HG02571 (cell line): ENCODE measurements around the gene SEPHS2.
"Not testable (repeated sequence)": the region's sequence is repeated elsewhere in the genome, so short reads cannot be mapped to it uniquely, and the experiment has no call there.

Experiments
- ATAC-seq: cut with Tn5 transposase; IDR thresholded peaks from one replicate; pipeline ENCODE4 v1.9.1; 2021; ENCODE audit warnings: mild to moderate bottlenecking, moderate library complexity; ENCODE audit not compliant: unreplicated experiment

The SEPHS2 gene

DNA sequence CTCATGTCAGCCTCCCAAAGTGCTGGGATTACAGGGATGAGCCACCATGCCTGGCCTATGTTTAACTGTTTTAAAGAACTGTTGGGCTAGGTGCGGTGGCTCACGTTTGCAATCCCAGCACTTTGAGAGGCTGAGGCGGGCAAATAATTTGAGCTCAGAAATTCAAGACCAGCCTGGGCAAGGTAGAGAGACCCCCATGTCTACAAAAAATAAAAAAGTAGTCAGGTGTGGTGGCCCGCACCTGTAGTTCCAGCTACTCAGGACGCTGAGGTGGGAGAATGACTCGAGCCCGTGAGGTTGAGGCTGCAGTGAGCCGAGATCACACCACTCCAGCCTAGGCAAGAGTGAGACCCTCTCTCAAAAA lies 24.9 kb upstream of the SEPHS2 start:
- ATAC-seq: no peak

DNA sequence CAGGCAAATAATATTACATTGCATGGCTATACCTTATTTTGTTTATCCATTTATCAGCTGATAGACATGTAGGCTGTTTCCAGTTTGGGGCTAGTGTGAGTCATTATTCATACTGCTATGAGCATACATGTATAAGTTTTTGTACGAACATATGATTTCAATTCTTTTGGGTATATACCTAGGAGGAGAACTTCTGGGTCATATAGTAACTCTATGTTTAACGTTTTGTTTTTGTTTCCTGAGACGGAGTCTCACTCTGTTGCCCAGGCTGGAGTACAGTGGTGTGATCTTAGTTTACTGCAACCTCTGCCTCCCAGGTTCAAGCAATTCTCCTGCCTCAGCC lies 24.5 kb upstream of the SEPHS2 start:
- no peak for ATAC-seq

DNA sequence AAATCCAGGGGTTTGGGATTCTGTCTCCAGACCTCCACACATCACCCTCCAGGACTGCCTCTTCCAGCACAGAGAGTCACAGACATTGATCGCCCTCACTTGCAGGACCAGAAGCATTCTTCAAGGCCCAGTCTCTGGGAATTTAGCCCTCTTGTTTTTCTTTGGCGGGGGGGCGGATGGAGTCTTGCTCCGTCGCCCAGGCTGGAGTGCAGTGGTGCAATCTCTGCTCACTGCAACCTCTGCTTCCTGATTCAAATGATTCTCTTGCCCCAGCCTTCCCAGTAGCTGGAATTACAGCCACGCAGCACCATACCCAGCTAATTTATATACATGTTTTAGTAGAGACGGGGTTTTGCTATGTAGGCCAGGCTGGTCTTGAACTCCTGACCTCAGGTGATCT lies 18.4 kb upstream of the SEPHS2 start:
- no peak for ATAC-seq

DNA sequence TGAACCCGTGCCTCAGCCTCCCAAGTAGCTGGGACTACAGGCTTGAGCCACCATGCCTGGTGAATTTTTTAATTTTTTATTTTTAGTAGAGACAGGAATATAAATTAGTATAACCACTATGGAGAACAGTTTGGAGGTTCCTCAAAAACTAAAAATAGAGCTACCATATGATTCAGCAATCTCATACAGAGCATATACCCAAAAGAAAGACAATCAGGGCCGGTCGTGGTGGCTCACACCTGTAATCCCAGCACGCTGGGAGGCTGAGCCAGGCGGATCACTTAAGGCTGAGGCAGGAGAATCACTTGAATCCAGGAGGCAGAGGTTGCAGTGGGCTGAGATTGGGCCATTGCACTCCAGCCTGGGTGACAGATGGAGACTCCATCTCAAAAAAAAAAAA lies 15.8 kb upstream of the SEPHS2 start:
- not testable (repeated sequence) for ATAC-seq

DNA sequence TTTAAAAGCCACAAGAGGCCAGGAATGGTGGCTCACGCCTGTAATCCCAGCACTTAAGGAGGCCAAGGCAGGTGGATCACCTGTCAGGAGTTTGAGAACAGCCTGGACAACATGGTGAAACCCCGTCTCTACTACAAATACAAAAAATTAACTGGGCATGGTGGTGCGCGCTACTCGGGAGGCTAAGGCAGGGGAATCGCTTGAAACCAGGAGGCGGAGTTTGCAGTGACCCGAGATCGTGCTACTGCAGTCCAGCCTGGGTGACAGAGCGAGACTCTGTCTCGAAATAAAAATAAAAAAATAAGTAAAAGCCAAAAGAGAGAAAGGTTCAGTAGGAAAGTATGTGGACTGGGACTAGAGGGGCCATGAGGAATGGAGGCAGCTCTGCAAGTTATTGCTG lies 13.8 kb upstream of the SEPHS2 start:
- no peak for ATAC-seq

DNA sequence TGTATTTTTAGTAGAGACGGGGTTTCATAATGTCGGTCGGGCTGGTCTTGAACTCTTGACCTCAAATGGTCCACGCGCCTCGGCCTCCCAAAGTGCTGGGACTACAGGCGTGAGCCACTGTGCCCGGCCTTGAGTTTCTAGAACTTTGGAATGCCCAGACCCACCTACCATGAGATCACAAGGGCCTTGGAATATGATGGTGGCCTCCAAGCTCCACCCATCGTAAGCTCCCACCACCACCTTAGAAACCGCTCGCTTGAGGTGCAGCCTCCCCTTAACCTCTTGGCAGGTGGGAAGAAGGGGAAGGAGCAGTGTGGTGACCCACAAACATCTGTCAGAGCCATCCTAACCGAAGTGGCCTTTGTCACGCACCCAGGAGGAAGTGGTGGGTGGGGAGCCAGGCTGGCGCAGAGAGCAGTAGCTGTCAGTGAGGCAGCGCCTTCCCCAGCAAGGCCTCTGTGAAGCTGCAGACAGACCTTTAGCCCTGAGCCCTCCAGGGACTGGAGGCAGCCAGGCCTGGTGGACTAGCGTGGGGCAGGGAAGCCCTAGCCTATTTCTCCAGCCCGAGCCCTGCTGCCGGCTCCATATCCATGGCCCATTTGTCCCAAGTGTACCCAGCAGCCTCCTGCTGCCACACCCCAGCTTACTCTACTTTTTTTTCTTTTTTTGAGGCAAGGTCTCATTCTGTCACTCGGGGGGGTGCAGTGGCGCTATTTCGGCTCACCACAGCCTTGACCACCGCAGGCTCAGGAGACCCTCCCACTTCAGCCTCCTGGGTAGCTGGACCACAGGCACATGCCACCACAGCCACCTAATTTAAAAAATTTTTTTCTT lies 13.1 kb upstream of the SEPHS2 start:
- peak; percentile 72 for ATAC-seq

DNA sequence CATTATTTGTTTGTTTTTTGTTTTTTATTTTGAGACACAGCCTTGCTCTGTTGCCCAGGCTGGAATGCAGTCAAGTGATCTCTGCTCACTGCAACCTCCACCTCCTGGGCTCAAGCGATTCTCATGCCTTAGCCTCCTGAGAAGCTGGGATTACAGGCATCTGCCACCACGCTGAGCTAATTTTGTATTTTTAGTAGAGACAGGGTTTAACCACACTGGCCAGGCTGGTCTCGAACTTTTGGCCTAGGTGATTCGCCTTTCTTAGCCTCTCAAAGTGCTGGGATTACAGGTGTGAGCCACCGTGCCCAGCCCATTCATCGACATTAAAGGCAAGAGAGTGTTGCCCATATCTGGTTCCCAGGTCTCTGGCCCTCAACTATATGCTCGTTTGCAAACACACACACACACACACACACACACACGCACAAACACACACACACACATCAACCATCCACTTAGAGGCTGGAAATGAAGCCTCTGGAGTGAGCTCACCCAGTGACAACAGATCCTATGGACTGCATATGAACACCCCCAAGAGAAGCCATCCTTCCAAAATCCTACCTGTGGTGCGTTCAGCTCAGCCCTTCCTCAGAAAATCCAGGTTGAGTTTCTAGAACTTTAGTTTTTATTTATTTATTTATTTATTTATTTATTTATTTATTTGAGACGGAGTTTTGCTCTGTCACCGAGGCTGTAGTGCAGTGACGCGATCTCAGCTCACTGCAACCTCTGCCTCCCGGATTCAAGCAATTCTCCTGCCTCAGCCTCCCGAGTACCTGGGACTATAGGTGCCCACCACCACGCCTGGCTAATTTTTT lies 12.3 kb upstream of the SEPHS2 start:
- no peak for ATAC-seq

DNA sequence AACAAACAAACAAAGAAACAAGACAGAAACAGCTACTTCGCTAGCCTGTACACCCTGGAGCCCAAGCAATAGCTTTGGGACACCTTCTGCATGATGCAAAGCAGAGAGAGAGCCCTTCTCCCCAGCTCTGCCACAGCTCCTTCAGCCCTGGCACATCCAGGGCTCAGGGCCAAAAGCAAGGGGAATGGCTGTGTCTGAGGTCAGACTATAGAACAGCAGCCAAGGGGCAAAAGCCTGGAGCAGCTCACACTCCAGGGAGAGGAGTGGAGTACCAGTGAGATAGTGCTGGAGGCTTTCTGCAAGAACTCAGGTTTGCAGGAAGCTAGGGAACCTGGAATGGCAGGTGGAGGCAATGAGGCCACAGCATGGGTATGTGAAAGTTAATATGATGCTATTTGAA lies 11.6 kb upstream of the SEPHS2 start:
- no peak for ATAC-seq

DNA sequence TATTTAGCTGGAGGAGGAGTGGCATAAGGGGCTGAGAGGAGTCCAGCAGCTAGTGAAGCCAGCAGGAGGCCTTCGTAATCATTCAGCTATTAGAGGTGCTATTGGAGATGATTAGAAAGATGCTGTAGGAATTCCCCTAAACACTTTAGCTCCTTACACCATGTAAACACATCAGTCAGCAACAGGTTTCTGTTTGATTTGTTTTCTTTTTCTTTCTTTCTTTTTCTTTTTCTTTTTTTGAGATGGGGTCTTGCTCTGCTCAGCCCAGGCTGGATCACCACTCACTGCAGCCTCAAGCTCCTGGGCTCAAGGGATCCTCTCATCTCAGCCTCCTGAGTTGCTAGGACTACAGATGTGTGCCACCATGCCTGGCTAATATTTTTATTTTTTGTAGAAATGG lies 10.6 kb upstream of the SEPHS2 start:
- ATAC-seq: no peak

DNA sequence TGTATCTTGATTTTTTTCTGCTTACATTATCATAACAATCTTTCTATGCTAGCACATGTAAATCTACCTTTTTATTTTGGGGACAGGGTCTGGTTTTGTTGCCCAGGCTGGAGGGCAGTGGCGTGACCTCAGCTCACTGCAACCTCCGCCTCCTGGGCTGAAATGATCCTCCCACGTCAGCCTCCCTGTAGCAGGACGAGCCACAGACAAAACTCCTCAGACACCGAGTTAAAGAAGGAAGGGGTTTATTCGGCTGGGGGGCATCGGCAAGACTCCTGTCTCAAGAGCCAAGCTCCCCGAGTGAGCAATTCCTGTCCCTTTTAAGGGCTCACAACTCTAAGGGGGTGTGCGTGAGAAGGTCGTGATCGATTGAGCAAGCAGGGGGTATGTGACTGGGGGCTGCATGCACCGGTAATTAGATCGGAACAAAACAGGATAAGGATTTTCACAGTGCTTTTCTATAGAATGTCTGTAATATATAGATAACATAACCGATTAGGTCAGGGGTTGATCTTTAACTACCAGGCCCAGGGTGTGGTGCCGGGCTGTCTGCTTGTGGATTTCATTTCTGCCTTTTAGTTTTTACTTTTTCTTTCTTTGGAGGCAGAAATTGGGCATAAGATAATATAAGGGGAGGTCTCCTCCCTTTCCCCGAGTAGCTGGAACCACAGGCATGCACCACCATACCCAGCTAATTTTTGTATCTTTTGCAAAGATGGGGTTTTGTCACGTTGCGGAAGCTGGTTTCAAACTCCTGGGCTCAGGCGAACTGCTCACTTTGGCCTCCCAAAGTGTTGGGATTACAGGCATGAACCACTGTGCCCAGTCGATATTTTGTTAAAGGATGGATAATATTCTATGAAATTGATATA lies 7.3 kb upstream of the SEPHS2 start:
- not testable (repeated sequence) for ATAC-seq

DNA sequence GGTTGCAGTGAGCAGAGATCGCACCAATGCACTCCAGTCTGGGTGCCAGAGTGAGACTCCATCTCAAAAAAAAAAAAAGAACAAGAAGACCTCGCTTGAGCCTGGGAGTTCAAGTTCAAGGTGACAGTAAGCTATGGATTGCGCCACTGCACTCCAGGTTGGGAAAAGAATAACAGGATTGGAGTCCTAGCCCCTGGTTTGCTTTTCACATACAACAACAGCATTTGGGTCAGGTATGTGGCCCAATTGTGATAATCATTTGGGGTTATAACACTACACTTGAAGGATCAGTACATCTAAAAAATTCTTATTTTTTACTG lies 3.4 kb upstream of the SEPHS2 start:
- no peak for ATAC-seq

DNA sequence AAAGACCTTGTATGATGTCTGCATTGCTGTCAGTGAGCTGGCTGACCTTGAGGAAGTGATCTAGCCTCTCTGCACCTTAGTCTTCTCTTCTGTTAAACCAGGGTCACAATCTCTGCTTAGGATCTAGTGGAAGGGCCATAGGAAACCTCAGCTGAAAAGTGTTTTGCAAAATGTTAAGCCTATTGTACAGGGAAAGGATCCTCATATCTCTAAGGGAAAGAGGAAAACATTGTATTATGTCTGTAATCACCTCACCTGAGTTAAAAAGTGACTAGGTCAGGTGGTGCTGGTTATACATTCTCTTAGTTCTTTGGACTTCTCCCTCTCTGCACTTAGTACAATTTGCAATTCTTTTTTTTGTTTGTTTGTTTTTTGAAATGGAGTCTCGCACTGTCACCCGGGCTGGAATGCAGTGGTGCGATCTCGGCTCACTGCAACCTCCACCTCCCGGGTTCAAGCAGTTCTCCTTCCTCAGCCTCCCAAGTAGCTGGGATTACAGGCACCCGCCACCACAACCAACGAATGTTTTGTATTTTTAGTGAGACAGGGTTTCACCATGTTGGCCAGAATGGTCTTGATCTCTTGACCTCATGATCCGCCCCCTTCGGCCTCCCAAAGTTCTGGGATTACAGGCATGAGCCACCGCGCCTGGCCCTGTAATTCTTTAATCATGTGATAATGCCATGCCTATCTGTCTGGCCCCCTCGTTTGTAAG lies 2.0 kb upstream of the SEPHS2 start:
- no peak for ATAC-seq

DNA sequence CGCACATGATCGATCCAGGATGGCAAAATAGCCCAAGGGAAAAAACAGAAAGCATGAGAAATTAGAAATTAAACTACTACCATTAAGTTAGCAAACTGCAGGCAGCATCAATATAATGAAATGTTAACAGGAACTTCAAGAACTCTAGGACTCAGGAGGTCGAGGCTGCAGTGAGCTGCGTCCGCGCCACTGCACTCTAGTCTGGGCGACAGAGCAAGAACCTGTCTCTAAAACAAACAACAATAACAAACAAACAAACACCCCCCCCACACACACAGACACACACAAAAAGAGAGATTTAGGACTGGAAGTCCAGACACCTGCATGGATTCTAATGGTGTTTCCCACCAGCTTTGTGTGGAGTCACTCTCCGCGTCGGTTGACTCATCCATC lies 525 bp upstream of the SEPHS2 start:
- no peak for ATAC-seq

DNA sequence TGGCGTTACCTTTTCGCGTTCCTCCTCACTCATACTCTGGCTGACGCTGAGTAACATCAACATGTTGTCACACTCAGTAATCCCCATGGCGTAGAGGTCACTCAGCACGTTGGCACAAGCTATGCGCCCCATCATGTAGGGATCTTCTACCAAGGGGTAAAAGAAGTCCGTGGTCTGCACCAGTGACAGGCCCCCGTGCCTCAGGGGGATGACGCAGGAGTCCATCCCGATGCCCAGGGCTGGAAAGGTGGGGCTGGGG lies 596 bp downstream of the SEPHS2 start:
- ATAC-seq: peak; percentile 22

DNA sequence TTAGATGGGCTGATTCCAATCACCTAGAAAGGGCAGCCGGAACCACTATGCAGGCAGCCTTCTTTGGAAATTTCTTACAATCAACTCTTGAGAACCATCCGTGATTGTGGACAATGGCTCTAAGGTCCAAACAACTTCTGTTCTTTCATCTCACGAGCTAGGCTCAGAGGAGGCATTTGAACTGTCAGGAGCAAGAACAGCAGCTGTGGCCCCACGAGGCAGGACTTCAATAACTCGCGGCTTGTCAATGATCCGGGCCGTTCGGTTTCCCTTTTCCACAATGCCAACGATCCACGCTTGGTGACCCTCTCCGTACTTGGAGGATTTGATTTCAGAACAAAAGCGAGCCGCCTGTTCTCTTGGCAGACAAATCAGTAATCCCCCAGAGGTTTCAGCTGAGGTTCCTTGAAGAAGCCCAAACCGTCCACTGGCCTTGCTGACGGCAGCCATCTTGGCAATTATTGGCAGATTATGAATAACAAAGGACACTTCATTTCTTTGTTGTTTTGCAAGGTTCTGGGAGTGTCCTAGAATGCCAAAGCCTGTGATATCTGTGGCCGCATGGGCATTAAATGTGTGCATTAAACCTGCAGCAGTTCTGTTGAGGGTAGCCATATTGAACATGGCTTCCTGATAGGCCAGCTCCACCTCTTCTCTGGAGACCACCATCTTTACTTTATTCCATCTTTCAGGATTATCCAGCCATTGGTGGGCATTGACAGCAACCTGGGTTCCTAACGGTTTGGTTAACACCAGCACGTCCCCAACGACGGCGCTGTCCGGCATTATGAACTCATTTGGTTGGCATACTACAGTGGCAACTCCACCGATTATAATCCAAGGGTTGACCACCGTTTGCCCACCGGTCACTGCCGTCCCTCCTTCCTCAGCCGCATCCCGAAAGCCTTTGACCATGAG lies 1.2 kb downstream of the SEPHS2 start:
- peak; percentile 4 for ATAC-seq

DNA sequence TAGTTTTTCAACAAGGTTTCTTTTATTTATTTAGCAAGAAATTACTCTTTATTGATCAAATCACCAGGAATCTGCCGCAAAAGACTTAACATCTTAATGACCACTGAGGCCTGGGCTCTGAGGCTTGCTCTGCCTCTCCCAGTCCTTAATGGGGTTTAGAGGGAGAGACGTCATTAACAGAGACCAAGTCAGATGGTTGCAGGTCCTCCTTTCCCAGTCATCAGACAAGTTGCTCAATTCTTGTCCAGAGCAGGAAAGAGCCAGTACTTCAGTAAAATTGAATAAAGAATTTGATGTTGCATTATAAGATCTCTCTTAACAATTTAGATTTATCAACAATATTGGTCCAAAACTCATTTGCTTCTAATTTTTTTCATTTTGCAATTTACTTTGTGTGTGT lies 2.0 kb downstream of the SEPHS2 start:
- ATAC-seq: no peak

DNA sequence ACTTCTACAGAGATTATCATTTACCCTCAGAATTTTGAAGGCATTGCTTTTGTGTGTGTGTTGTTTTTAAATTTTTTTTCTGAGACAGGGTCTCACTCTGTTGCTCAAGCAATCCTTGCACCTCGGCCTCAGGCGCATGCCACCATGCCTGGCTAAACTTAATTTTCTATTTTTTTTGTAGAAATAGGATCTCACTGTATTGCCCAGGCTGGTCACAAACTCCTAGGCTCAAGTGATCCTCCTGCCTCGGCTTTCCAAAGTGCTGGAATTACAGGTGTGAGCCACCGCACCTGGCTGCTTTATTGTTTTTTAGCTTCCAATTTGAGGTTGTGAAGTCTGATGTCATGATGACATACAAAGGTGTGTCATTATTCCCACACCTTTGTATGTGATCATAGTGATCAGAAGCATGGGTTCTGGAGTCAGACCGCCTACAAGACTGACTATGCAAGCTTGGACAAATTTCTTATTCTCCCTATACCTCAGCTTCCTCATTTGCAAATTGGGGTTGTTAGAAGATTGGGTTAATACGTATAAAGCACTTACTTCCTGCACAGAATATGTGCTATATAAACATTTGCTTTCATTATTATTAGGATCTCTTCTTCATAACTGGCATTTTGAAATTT lies 5.8 kb downstream of the SEPHS2 start:
- no peak for ATAC-seq

DNA sequence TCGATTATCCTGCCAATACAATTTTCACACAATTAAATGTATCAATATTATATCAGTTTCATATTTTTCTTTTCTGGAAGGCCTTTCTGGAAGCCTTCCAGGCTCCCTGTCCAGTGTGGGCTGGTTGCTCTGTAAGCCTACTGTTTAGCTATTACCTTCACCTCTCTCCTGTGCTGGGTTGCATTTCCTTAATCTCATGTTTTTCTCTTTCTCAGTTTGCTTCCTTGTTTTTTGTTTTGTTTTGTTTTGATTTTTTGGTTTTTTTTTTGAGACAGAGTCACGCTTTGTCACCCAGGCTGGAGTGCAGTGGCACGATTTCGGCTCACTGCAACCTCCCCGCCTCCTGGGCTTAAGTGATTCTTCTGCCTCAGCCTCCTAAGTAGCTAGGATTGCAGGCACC lies 6.8 kb downstream of the SEPHS2 start:
- no peak for ATAC-seq

DNA sequence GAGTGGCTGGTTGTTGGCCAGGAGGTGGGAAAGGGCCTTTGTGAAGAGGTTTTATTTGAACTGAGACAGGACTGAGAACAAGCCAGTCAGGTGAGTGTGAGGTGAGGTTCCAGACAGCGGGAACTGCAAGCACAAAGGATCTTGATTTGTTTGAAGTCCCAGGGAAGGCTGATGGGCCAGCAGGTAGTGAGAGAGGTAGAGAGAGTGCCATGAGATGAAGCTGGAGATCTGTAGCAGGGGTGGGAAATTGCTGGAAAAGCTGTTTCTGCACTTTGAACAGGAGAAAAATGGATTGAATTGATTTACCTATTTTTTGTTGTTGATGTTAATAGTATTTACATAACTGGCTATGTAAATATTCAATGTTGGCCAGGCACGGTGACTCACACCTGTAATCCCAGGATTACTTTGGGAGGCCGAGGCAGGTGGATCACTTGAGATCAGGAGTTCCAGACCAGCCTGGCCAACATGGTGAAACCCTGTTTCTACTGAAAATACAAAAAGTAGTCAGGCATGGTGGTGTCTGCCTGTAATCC lies 8.1 kb downstream of the SEPHS2 start:
- ATAC-seq: no peak

DNA sequence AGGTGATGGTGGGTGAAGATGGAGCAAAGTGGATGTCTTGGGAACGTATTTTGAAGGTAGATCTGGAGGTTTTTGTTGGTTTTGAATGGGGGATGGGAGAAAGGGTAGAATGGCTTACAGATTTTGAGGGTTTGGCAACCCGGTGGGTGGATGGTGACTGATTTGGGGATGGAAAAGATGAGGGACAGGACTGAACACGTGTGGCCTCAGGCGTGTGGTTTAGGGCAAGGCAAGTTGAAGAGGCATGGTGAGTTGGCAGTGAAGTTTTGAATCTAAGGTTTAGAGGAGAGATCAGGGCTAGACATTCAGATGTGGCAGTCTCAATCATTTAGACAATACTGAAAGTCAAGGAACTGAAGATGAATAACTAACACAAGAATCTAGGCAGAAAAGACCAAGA lies 10.8 kb downstream of the SEPHS2 start:
- ATAC-seq: no peak
